HG03097 (cell line): ENCODE results near the gene APOBEC2.
"Not testable (repeated sequence)": the region's sequence is repeated elsewhere in the genome, so short reads cannot be mapped to it uniquely, and the experiment has no call there.

Source experiments
- ATAC-seq: cut with Tn5 transposase; IDR thresholded peaks from one replicate; pipeline ENCODE4 v1.9.1; 2021; ENCODE audit not compliant: unreplicated experiment, low FRiP score

The APOBEC2 gene

GRCh38 chr6:41053041-41053440 lies at the start of gene APOBEC2:
Gene APOBEC2 (plus strand): TSS chr6:41053202. CDS start chr6:41053348, 146 bp downstream.
- no peak for ATAC-seq

GRCh38 chr6:41006217-41006616 lies 46.8 kb upstream of the APOBEC2 start:
- not testable (repeated sequence) for ATAC-seq

DNA sequence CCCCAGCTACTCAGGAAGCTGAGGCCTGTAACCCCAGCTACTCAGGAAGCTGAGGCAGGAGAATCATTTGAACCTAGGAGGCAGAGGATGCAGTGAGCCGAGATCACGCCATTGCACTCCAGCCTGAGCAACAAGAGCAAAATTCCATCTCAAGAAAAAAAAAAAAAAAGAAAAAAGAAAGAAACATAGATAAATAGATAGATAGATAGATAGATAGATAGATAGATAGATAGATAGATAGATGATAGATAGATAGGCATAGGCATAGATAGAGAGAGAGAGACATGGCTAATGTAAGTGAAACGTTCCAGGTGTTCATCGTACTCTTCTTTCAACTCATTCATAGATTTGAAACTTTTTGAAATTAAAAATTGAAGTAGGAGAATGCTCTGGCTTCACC lies 46.0 kb upstream of the APOBEC2 start:
- not testable (repeated sequence) for ATAC-seq

DNA sequence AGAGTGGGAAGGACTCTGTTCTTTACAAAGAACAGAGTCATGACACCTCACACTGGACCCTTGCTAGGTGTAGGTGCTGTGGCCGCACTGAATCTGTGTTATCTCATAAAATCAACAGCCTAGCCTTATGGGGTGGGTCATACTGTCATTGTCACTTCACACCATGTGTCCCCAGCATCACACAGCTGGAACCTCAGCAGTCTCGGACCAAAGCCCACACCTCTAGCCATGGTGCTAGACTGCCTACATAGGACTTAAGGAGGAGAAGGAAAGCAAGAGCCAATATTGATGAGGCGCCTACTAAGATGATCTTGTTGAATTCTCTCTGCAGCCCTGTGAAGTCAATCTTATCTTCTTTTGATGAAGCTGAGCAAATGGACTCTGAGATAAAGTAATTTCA lies 45.0 kb upstream of the APOBEC2 start:
- no peak for ATAC-seq

GRCh38 chr6:41009669-41010068 lies 43.3 kb upstream of the APOBEC2 start:
- no peak for ATAC-seq

DNA sequence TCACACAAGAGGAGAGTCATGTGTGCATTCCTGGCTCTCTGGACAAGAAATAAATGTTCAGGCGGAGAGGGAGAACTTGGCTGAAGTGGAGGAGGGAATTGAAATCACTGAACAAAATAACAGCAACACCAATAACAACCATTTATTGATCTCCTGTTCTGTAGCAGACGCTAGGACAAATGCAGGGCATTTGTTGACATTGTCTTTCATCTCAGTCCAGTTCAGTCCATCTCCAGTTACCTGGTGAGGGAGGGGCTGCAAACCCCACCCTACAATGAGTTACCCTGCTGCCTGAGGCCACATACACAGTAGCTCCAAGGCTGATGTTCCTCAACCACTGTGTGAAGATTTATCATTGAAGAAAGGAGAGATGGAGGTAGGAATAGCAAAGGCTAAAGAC lies 41.3 kb upstream of the APOBEC2 start:
- ATAC-seq = no peak

GRCh38 chr6:41013466-41014153 lies 39.4 kb upstream of the APOBEC2 start:
- no peak for ATAC-seq

GRCh38 chr6:41014780-41015179 lies 38.2 kb upstream of the APOBEC2 start:
- ATAC-seq = no peak

DNA sequence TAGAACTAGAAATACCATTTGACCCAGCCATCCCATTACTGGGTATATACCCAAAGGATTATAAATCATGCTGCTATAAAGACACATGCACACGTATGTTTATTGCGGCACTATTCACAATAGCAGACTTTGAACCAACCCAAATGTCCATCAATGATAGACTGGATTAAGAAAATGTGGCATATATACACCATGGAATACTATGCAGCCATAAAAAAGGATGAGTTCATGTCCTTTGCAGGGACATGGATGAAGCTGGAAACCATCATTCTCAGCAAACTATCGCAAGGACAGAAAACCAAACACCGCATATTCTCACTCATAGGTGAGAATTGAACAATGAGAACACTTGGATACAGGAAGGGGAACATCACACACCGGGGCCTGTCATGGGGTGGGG lies 37.1 kb upstream of the APOBEC2 start:
- ATAC-seq = not testable (repeated sequence)

- no peak for ATAC-seq
These were observed 35.3 kb upstream of the APOBEC2 start for GRCh38 chr6:41017663-41018062.

GRCh38 chr6:41021832-41022231 lies 31.2 kb upstream of the APOBEC2 start:
- ATAC-seq = no peak

DNA sequence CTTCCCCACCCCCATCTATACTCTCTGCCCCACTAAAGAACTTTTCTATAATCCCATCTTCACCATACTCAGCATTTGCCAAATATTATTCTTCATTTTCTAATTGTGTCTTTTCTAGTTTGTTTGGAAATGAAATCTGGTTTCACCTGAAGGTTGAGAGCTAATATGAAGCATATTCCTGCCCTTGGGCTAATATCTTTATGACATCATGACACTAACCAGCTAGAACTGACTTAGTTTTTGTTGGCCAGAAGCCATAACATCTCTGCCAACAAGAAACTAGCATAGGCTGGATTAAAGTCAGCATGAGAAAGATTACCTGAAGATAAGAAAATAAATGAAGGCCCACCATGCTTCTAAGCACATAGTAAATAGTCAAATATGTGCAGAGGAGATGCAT lies 30.7 kb upstream of the APOBEC2 start:
- ATAC-seq = no peak

DNA sequence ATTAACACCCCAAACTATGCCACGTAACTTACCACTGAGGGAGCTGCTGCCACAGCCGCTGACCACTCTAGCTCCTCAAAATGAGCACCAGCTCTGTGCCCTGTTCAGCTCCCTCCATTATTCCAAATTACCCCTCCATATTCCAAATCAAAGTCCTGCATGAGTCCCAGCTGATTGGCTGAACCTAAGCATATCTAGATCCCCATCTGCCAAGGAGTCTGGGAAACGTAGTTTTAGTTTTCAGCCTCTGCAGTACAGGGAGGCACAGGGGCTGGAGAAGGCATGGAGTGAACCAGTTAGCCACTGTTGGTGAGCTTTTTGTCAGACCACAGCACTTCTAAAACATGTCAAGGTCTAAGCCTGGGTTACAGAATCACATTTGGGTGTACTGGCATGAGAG lies 29.9 kb upstream of the APOBEC2 start:
- ATAC-seq = no peak

DNA sequence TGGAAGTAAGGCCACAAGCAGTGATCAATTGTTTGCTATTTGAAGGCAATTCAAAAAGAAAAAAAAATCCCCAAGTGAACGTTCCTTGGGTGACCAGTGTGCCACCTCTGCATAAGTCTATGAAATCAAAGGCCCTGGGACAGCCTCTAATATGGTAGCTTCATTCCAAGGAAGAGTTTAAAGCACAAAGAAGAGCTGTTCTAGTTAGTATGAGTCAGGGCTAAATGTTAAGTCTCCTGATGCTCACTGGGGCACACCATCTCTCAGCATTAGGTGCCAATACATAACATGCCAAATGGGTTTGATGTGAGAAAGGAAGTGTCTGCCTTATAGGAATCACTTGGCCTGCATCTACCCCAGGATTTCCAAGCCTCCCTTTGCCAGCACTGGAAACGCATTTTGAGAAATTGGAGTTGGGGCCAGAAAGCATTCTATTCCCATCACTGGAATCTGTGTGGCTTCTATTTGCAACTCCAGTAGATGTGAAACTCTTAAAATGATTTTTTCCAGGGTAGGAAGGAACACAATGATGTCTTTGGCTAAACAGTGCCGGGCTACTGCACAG lies 27.0 kb upstream of the APOBEC2 start:
- ATAC-seq = no peak

DNA sequence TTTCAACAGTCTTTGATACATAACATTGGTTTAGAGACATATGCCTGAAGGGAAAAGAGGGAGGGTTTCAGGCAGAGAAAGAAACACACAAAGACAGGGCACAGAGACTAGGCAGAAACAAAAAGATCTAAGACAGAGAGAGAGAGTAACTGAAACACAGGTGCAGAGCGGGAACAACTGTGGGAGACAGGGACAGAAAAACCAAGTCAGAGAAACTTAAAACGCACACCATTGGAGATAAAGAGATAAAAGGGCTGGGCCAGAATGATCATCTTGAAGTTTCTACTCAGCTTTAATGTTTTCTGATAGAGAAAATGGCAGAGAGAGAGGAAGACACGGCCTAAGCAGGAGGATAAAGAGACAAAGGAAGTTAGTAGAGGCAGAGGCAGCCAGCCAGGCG lies 25.8 kb upstream of the APOBEC2 start:
- no peak for ATAC-seq

DNA sequence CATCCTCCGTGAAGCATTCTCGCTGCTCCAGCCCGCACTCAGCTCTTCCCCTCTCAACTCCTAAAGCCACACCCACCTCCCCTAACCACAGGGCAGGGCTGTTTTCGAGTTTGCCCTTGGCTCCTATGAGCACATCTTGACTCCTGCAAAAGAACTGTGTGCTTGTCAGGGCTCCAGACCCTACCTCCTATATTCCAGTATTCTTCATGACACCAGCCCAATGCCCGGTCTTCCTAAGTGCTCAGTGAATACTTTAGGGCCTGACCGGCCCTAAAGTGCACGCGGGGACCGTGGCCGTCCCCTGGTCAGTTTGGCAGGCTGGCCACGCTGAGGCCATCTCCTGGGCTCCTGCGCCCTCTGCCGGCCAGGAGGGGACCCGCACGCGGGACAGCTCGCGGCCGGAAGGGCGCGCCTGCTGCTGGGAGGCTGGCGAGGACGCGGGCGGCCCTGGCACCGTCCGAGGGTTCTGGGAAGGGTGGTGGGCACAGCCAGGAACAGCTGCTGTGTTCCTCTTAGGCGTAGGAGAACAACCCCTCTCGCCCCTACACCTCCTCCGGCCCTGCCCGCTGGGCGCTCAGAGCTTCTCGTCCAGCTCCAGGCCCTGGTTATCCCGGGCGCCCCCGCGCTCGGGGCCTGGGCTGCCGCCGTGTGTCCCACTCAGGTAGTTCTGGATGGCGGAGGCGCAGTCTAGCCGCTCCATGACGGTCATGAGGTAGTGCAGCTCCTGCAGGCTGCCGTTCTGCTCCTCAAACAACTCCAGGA lies 25.0 kb upstream of the APOBEC2 start:
- ATAC-seq = peak; percentile 85

DNA sequence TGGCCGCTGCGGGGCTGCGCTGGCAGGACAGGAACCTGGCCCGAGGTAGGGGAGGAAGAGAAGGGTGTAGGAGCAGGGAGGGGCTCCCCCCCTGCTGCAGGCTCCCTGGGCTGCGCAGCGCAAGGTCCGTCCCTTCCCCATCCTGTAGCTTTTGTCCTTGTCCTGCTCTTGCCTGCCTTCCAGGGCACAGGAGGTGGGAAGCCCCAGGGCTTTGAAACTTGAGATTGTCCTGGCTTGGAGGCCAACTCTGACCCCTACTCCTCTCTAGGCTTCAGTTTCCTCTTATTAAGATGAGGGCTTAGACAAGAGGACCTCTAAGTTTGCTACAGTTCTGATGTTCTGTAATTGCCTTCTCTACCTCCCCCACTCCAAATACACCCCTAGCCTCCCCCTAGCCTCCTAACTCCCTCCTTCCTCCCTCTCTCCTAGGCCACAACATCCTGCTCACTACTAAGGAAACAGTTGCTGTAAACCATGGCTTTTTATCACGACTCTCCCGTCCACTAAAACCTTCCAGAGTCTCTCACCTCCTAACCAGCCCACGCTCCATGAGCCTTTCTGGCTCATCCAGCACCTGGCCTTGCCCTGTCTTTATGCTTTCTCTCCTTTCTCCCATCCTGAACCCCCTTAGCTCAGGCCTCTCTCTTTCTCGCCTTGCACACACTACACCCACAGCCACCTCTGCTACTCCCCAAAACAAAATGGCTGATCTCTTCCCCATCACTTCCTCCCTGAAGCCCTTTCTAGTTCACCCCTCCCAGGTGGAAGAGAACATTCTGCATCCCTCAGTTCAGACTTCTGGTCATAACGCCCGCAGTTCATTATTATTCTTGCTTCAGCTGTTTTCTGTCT lies 24.2 kb upstream of the APOBEC2 start:
- no peak for ATAC-seq

- no peak for ATAC-seq
These were observed 20.2 kb upstream of the APOBEC2 start for GRCh38 chr6:41032830-41033229.

GRCh38 chr6:41033776-41034175 lies 19.2 kb upstream of the APOBEC2 start:
- ATAC-seq = no peak

DNA sequence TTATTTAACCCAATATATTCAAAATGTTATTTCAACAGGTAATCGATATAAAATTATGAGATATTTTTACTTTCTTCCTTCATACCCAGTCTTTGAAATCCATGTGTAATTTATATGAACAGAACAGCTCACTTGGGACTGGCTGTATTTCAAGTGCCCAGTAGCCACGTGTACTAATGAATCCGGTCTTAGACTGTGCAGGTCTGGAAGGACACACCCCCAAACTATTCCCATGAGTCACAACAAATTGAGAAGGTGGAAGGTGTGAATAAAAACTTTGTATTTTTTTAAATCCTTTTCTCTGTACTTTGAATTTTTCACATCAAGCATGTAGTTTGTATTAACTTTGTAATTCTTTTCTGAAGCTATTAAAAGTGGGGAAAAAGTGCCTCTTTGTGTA lies 16.8 kb upstream of the APOBEC2 start:
- no peak for ATAC-seq

DNA sequence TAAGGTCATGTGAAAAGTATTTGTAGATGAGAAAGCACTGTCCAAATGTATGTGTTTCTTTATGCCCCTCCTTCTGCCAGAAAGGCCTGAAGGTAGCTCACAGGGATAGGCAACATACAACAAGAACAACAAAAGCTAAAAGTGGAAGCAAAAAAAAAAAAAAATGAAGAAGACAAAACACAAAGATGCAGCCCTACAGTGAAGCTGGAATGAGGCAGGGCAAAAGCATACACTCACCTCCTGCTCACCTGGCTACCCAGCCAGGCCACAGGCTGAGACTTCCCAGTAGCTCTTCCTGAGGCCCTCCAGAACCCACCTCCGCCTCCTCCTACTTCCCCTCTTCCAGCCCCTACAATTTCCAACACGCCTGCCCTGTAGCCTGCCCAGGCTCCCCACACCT lies 16.4 kb upstream of the APOBEC2 start:
- no peak for ATAC-seq
